SK-N-SH treated with all-trans-retinoic acid at 6 μM for 48 hours (cell line): ENCODE results near the gene SLC25A22.
A peak's percentile ranks its signal among the peaks of the same experiment; 100 is the strongest.

ENCODE experiments used
- ATAC-seq: fragments of 200-7000 bp; cut with Tn5 transposase; 3 replicates; pipeline ENCODE4 v1.9.1; 2020; ENCODE audit warnings: mild to moderate bottlenecking, moderate library complexity
- ARNTL ChIP-seq: fragments of 450-650 bp; formaldehyde crosslinking; IDR thresholded peaks from 2 replicates; pipeline ENCODE4 v1.5.0; 2020; ENCODE audit warnings: low read depth, mild to moderate bottlenecking, moderate library complexity, borderline replicate concordance
- BACH2 ChIP-seq: fragments of 250-450 bp; sonication (Bioruptor Pico); IDR thresholded peaks from 2 replicates; pipeline ENCODE4 v1.9.0; 2021; ENCODE audit warnings: mild to moderate bottlenecking, borderline replicate concordance
- CSDC2 ChIP-seq: fragments of 250-450 bp; sonication (Bioruptor Pico); IDR thresholded peaks from 2 replicates; pipeline ENCODE4 v1.5.0; 2020; ENCODE audit warnings: mild to moderate bottlenecking, moderate library complexity
- ESRRG ChIP-seq: fragments of 250-450 bp; sonication (Bioruptor Pico); IDR thresholded peaks from 2 replicates; pipeline ENCODE4 v1.6.1; 2021; ENCODE audit warnings: mild to moderate bottlenecking
- GLIS3 ChIP-seq: fragments of 250-450 bp; sonication (Bioruptor Pico); IDR thresholded peaks from 2 replicates; pipeline ENCODE4 v1.5.0; 2020; ENCODE audit warnings: mild to moderate bottlenecking, moderate library complexity
- ISL1 ChIP-seq: fragments of 250-450 bp; sonication (Bioruptor Pico); IDR thresholded peaks from 2 replicates; pipeline ENCODE4 v2.1.2; 2022; ENCODE audit warnings: mild to moderate bottlenecking, moderate library complexity
- PATZ1 ChIP-seq: fragments of 250-450 bp; sonication (Bioruptor Pico); IDR thresholded peaks from 2 replicates; pipeline ENCODE4 v1.8.0; 2020; ENCODE audit warnings: mild to moderate bottlenecking, moderate library complexity, borderline replicate concordance
- POU6F1 ChIP-seq: fragments of 250-450 bp; sonication (Bioruptor Pico); IDR thresholded peaks from 2 replicates; pipeline ENCODE4 v1.8.0; 2021; ENCODE audit warnings: low read depth, mild to moderate bottlenecking, moderate library complexity, borderline replicate concordance
- RARB ChIP-seq: fragments of 250-450 bp; sonication (Bioruptor Pico); IDR thresholded peaks from 2 replicates; pipeline ENCODE4 v1.8.0; 2021; ENCODE audit warnings: mild to moderate bottlenecking, moderate library complexity
- SNAI2 ChIP-seq: fragments of 250-450 bp; sonication (Bioruptor Pico); IDR thresholded peaks from 2 replicates; pipeline ENCODE4 v1.5.0; 2020; ENCODE audit warnings: mild to moderate bottlenecking, moderate library complexity
- TCF4 ChIP-seq: fragments of 250-450 bp; sonication (Bioruptor Pico); IDR thresholded peaks from 2 replicates; pipeline ENCODE4 v1.8.0; 2021; ENCODE audit warnings: mild to moderate bottlenecking, moderate library complexity, borderline replicate concordance
- TOX ChIP-seq: fragments of 250-450 bp; sonication (Bioruptor Pico); IDR thresholded peaks from 2 replicates; pipeline ENCODE4 v1.8.0; 2021; ENCODE audit warnings: mild to moderate bottlenecking, moderate library complexity, borderline replicate concordance
- TSHZ2 ChIP-seq: fragments of 250-450 bp; sonication (Bioruptor Pico); IDR thresholded peaks from 2 replicates; pipeline ENCODE4 v1.5.0; 2020; ENCODE audit warnings: mild to moderate bottlenecking, moderate library complexity
- ZC3H10 ChIP-seq: fragments of 250-450 bp; sonication (Bioruptor Pico); IDR thresholded peaks from 2 replicates; pipeline ENCODE4 v1.5.1; 2021; ENCODE audit warnings: mild to moderate bottlenecking, moderate library complexity
- ZFP3 ChIP-seq: fragments of 250-450 bp; sonication (Bioruptor Pico); IDR thresholded peaks from 2 replicates; pipeline ENCODE4 v1.5.0; 2020; ENCODE audit warnings: mild to moderate bottlenecking, moderate library complexity
- ZFP30 ChIP-seq: fragments of 450-650 bp; formaldehyde crosslinking; IDR thresholded peaks from 2 replicates; pipeline ENCODE4 v1.5.0; 2022; ENCODE audit warnings: mild to moderate bottlenecking, moderate library complexity
- ZNF565 ChIP-seq: fragments of 450-650 bp; formaldehyde crosslinking; conservative IDR thresholded peaks from 2 replicates; pipeline ENCODE4 v1.5.0; 2020; ENCODE audit warnings: low read depth, mild to moderate bottlenecking, moderate library complexity
- ZNF70 ChIP-seq: fragments of 450-650 bp; formaldehyde crosslinking; IDR thresholded peaks from 2 replicates; pipeline ENCODE4 v1.5.0; 2020; ENCODE audit warnings: mild to moderate bottlenecking, moderate library complexity
- ZNF8 ChIP-seq: fragments of 450-650 bp; formaldehyde crosslinking; IDR thresholded peaks from 2 replicates; pipeline ENCODE4 v1.5.0; 2020; ENCODE audit warnings: mild to moderate bottlenecking, moderate library complexity
- TF ChIP-seq, protein P1 (sequence below): fragments of 250-450 bp; sonication (Bioruptor Pico); IDR thresholded peaks from 2 replicates; pipeline ENCODE4 v1.5.1; 2021; ENCODE audit warnings: mild to moderate bottlenecking, moderate library complexity

The SLC25A22 gene

DNA sequence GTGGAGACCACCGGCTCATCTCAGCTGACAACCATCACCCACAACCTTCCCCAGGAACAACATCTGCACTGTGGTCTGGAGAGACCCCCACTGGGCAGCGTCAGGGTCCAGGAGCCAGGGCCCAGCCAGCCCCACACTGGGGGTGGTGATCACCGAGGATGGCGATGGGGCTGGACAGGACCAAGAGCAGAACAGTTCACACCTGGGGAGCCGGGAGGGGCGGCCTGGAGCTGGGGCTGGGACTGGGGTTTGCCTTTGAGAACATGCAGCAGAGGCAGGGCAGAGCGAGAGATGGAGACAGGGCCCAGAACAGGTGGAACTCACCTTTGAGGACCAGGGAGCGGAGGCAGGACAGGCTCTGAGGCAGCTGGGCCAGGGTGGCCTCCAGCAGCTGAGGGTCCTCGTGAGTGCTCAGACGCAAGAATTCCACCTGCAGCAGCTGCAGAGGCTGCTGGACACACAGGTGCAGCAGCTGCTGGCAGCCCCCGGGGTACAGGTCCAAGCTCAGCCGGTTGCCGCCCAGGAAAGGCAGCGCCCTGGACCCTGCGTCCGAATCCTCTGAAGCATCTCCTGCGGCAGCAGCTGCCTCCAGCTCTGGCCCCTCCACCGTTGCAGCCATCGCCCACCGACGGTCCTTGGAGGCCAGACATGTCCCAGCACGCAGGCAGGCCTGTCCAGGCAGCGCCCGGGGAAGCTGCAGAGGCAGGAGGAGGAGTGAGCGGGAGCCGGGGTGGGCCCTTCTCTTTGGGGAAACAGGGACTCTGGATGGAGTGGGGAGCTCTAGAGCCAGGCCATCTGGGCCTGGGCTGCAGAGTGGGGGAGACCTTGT is 5.9 kb upstream of the SLC25A22 start:
- no peak for TF ChIP-seq ZNF8
- no peak for TF ChIP-seq ZC3H10
- no peak for TF ChIP-seq ISL1
- TF ChIP-seq, all 23 proteins: peak for 0
- peak; percentile 8 for ATAC-seq

DNA sequence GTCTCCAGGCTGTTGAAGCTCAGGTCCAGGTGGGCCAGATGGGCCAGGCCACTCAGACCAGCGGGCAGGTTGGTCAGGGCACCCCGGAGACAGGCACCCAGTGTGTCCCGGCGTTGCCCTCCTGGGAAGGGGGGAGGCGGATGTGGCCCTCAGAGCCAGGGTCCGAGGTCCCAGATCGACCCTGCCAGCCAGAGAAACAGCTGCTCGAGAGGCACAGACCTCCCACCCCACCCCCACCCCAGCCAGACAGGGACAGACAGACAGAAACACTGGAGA is 5.3 kb upstream of the SLC25A22 start:
- no peak for ATAC-seq
- no peak for TF ChIP-seq ZNF70
- TF ChIP-seq ARNTL = no peak
- no peak for TF ChIP-seq ZNF565 (CRISPR knock-in tag)
- TF ChIP-seq ISL1 = no peak
- no peak for TF ChIP-seq ZNF8
- no peak for TF ChIP-seq TOX (CRISPR knock-in tag)
- TF ChIP-seq ZFP3 (CRISPR knock-in tag) = no peak
- TF ChIP-seq BACH2 (CRISPR knock-in tag) = no peak
- no peak for TF ChIP-seq ZC3H10
- no peak for TF ChIP-seq RARB (CRISPR knock-in tag)
- TF ChIP-seq SNAI2 = no peak
- TF ChIP-seq POU6F1 = no peak
- TF ChIP-seq, protein P1, sequence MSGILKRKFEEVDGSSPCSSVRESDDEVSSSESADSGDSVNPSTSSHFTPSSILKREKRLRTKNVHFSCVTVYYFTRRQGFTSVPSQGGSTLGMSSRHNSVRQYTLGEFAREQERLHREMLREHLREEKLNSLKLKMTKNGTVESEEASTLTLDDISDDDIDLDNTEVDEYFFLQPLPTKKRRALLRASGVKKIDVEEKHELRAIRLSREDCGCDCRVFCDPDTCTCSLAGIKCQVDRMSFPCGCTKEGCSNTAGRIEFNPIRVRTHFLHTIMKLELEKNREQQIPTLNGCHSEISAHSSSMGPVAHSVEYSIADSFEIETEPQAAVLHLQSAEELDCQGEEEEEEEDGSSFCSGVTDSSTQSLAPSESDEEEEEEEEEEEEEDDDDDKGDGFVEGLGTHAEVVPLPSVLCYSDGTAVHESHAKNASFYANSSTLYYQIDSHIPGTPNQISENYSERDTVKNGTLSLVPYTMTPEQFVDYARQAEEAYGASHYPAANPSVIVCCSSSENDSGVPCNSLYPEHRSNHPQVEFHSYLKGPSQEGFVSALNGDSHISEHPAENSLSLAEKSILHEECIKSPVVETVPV (CRISPR knock-in tag) = no peak
- TF ChIP-seq GLIS3 = no peak
- no peak for TF ChIP-seq TSHZ2 (CRISPR knock-in tag)
- no peak for TF ChIP-seq CSDC2 (CRISPR knock-in tag)
- no peak for TF ChIP-seq PATZ1
- TF ChIP-seq ESRRG = no peak
- no peak for TF ChIP-seq TCF4 (CRISPR knock-in tag)

DNA sequence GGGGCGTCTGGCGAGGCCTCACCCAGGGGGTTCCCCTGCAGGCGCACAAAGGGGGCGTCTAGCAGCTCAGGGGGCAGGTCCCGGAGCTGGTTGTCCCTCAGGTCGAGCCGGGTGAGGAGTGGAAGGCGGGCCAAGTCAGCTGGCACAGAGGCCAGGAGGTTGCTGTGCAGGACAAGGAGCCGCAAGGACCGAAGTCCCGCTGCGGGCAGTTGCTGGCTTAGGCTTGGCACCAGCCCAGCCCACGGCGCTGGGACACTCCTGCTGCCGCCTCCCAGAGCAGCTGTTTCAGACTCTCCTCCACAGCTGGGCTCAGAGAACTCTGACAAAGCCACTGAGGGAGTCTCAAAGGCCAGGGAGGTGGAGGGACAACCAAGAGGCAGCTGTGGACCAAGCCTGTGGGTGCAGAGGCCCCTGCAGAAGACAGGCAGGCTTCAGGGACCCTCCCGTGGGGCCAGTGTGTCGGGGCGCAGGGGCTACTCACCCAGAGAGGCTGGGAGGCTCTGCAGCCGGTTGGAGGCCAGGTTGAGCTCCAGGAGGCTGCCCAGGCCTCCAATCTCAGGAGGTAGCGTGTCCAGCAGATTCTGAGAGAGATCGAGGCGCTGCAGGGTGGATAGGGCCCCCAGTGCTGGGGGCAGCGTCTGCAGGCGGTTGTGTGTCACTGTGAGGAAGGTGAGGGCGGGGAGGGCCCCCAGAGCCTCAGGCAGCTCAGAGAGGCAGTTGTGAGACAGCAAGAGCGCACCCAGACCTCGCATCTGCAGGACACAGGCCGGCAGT is 4.8 kb upstream of the SLC25A22 start:
- no peak for ATAC-seq
- TF ChIP-seq ZNF565 (CRISPR knock-in tag) (no peak), POU6F1 (no peak), ZFP30 (no peak), GLIS3 (no peak), BACH2 (CRISPR knock-in tag) (no peak), ISL1 (no peak), TSHZ2 (CRISPR knock-in tag) (no peak), ZNF8 (no peak), ARNTL (no peak)
